ENCODE results near the gene KLRK1.
"Not testable (repeated sequence)": the region's sequence is repeated elsewhere in the genome, so short reads cannot be mapped to it uniquely, and the experiment has no call there.

KLRK1 gene

GRCh38 chr12:10389904-10390303, at the start of gene KLRK1:
KLRK1 (minus strand) TSS chr12:10390041; CDS start chr12:10388810, 1,231 bp downstream.
- DNase-seq = no peak

- DNase-seq = not testable (repeated sequence)
These were observed 47.8 kb upstream of the KLRK1 start for GRCh38 chr12:10437601-10438000.

GRCh38 chr12:10435816-10436215, 46.0 kb upstream of the KLRK1 start, which contains the start of gene KLRC2:
KLRC2 (minus strand) TSS chr12:10436010; CDS start chr12:10435986, 24 bp downstream.
- DNase-seq = not testable (repeated sequence)

- DNase-seq = not testable (repeated sequence)
These were observed 40.8 kb upstream of the KLRK1 start for GRCh38 chr12:10430623-10431022.

- not testable (repeated sequence) for DNase-seq
These were observed 36.1 kb upstream of the KLRK1 start for GRCh38 chr12:10425938-10426337.

GRCh38 chr12:10424260-10424899, 34.5 kb upstream of the KLRK1 start:
- DNase-seq = not testable (repeated sequence)

- DNase-seq = not testable (repeated sequence)
These were observed 32.3 kb upstream of the KLRK1 start for GRCh38 chr12:10422159-10422558.

- DNase-seq = not testable (repeated sequence)
These were observed 30.5 kb upstream of the KLRK1 start, which contains the start of gene KLRC3 for GRCh38 chr12:10420334-10420733. KLRC3 (minus strand) TSS chr12:10420595; CDS start chr12:10420550, 45 bp downstream.

GRCh38 chr12:10409392-10409791, 19.6 kb upstream of the KLRK1 start, which contains the start of gene KLRC4:
KLRC4 (minus strand) TSS chr12:10409757; CDS start chr12:10409575, 182 bp downstream.
- DNase-seq = no peak

- DNase-seq = no peak
These were observed 19.0 kb upstream of the KLRK1 start for GRCh38 chr12:10408842-10409241.

GRCh38 chr12:10406725-10407124, 16.9 kb upstream of the KLRK1 start:
- DNase-seq = no peak

- no peak for DNase-seq
These were observed 15.5 kb upstream of the KLRK1 start for GRCh38 chr12:10405294-10405693.

GRCh38 chr12:10404798-10405197, 15.0 kb upstream of the KLRK1 start:
- no peak for DNase-seq

GRCh38 chr12:10400829-10401228, 11.0 kb upstream of the KLRK1 start:
- no peak for DNase-seq

GRCh38 chr12:10398168-10398567, 8.3 kb upstream of the KLRK1 start:
- DNase-seq = no peak

- DNase-seq = no peak
These were observed 7.5 kb upstream of the KLRK1 start for GRCh38 chr12:10397296-10397695.

- DNase-seq = not testable (repeated sequence)
These were observed 6.3 kb upstream of the KLRK1 start for GRCh38 chr12:10396176-10396575.

GRCh38 chr12:10395390-10395998, 5.7 kb upstream of the KLRK1 start:
- DNase-seq = peak; percentile 68

GRCh38 chr12:10394531-10395152, 4.8 kb upstream of the KLRK1 start:
- not testable (repeated sequence) for DNase-seq

- no peak for DNase-seq
These were observed 3.5 kb upstream of the KLRK1 start for GRCh38 chr12:10393291-10393690.

- no peak for DNase-seq
These were observed 2.6 kb upstream of the KLRK1 start for GRCh38 chr12:10392394-10392930.

- DNase-seq = not testable (repeated sequence)
These were observed 1.1 kb upstream of the KLRK1 start for GRCh38 chr12:10390991-10391390.

- no peak for DNase-seq
These were observed 1.0 kb downstream of the KLRK1 start for GRCh38 chr12:10388624-10389413.

All from kidney glomerular epithelial cell (primary cell).